T1000 (cell line): ENCODE measurements around the gene CLPTM1.
"Not testable (repeated sequence)": the region's sequence is repeated elsewhere in the genome, so short reads cannot be mapped to it uniquely, and the experiment has no call there.

Experiments used
- DNase-seq: peaks from one replicate; lab custom pipeline; 2025; ENCODE audit warnings: mixed read lengths; lab: John Stamatoyannopoulos, UW

CLPTM1 gene

DNA sequence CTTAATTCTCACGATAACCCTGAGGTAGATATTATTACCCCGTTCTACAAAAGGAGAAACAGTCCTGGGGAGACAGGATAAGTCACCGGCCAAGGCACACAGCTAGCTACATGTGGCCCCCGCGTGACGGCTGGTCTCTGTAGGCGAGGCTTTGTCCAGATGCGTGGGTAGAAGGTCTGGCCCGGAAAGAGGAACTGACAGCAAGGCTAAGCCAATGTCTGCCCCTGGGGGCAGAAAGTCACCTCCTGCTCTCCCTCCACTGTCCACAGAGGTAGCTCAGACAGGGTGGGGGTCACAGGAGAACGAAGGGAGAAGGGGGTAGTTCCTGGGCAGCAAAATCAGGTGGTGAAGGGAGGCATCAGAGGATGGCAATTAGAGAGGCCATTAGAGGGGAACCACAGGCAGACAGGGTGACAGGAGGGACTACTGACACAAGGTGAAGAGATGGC is 11.4 kb upstream of the CLPTM1 start:
- DNase-seq, result no peak

DNA sequence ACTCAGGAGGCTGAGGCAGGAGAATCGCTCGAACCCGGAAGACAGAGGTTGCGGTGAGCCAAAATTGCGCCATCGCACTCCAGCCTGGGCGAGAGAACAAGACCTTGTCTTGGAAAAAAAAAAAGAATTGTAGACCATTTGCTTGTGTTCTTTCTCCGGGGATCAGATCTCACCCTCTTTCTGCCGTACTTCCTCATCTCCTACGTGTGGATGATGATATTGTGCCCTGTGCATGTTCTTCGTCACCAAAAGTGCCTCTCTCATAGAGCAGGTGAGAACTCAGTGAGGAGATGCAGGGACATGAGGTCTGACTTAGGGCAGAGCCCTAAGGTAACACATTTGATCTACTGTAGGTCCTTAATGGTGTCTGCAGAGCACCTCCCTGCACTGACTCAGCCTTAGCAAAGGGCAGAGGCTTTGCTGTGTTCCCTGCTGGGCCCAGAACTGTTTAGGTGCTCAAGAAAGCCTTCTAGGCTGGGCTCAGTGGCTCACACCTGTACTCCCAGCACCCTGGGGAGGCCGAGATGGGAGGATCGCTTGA is 8.1 kb upstream of the CLPTM1 start:
- no peak for DNase-seq

DNA sequence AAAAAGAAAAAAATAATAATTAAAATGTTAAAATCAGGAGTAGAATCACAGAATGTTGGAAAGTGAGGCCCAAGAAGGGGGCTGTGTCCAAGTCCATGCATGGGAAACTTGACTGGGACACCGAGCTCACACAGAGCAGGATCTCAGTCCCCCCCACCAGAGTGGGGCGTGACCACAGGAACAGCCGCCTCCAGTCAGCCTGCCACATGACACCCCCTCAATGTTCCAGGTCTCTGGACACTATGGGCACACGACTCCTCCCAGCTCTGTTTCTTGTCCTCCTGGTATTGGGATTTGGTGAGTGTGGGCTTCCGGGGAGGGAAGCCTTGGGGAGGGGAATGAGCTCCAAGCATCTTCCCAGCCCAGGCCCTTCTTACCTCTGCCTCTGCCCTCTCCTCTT is 6.9 kb upstream of the CLPTM1 start:
- no peak for DNase-seq

DNA sequence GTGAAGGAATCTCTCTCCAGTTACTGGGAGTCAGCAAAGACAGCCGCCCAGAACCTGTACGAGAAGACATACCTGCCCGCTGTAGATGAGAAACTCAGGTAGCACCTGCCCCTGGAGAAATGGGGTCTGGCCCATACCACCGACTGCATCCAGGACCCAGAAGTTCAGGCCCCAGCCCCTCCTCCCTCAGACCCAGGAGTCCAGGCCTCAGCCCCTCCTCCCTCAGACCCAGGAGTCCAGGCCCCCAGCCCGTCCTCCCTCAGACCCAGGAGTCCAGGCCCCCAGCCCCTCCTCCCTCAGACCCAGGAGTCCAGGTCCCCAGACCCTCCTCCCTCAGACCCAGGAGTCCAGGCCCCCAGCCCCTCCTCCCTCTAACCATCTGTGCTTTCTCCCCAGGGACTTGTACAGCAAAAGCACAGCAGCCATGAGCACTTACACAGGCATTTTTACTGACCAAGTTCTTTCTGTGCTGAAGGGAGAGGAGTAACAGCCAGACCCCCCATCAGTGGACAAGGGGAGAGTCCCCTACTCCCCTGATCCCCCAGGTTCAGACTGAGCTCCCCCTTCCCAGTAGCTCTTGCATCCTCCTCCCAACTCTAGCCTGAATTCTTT is 6.3 kb upstream of the CLPTM1 start:
- no peak for DNase-seq

DNA sequence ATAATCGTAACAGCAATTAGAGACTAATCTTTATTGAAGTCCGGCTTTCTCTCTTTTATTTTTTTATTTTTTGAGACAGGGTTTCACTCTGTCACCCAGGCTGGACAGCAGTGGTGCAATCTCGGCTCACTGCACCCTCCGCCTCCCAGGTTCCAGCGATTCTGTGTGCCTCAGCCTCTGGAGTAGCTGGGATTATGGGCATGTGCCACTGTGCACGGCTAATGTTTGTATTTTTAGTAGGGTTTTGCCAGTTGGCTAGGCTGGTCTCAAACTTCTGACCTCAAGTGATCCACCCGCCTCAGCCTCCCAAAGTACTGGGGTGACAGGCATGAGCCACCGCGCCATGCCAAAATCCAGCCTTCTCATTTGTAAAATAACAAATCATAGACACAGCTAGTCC is 5.6 kb upstream of the CLPTM1 start:
- DNase-seq, result no peak

DNA sequence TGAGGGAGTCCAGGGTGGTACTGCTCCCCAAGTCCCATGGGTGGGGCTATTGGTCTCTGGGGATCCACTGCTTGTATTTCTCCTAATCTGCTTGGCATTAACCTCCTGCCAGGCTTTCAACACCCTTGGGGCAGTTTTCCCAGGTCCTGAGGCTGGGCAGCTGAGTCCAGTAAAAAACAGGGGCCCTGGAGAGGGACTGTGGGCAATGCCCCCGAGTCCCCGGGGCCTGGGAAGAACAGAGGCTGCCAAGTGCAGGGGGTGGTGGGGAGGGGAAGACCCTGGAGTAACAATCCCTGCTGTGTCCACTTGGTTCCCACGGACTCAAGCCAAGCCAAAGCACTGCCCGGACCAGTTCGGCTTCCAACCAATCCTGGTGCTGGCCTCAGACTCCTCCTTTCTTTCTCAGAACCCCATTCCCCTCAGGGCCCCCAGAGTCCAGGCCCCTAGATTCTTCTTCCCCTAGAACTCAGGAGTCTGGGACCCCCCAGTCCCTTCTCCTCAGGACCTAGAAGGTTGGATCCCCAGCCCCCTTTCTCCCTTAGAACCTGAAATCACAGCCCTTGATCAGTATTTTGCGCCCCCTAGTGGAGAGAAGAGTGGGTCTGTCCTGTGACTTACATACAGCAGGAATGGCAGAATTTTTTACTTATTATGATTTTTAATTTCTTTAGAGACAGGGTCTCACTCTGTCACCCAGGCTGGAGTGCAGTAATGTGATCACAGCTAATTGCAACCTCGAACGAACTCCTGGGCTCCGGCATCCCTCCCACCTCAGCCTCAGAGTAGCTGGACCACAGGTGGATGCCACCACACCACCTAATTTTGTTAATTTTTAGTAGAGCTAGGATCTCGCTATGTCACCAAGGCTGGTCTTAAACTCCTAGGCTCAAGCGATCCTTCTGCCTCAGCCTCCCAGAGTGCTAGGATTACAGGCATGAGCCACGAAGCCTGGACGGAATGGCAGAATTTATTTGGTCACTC is 3.7 kb upstream of the CLPTM1 start:
- DNase-seq, result peak; percentile 14

DNA sequence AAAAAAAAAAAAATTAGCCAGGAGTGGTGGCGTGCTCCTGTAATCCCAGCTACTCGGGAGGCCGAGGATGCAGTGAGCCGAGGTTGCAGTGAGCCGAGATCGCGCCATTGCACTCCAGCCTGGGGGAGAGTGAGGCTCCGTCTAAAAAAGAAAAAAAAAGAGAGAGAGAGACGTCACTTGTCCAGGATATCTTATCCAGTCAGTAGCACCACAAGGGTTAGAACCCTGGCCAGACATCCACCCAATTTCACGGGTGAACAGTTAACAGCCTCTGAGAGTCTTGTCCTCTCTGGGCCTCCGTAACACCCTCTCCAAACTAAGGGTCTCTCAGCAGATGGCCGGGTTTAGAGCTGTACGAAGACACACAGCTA is 917 bp upstream of the CLPTM1 start:
- no peak for DNase-seq

DNA sequence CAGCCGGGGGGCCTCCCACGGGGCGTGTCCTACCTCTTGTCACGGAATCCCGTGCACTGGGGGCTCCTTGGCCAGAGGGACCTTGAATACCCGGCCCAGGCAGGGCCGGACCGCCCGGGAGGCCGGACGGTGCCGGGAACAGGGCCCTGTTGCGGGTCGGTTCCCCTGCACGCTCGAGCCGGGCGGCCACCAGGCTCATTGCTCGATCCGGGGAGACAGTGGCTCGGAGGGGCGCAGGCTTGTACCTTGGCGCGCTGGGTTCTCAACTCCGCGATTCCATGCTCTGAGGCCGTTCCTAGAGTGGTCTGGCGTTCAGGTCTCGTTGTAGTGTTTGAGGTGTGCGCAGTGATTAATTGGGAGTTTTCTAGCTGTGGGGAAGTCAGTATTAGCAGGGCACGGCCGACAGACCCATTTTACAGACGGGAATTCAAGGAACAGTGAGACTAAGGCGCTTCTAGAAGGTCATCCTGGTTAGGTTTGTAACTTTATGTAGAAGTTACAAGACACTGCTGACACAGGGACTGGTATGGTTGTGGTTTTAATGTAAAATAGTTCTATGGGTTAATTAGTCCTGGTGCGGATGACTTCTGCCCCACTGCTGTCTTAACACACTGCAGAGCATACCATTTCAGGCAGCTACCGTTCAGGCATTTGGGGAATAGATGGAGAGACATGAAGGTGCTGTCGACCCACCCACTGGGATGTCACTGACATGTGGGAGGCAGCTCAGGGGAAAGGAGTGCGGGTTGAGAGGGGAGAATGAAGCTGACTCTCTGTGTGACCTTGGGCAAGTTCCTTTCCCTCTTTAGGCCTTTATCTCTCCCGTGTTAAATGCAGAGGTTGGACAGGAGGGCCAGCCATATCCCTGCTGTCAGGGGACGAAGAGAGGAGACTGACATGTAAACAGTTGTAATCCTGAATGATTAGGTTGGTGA is 592 bp downstream of the CLPTM1 start:
- DNase-seq, result no peak

DNA sequence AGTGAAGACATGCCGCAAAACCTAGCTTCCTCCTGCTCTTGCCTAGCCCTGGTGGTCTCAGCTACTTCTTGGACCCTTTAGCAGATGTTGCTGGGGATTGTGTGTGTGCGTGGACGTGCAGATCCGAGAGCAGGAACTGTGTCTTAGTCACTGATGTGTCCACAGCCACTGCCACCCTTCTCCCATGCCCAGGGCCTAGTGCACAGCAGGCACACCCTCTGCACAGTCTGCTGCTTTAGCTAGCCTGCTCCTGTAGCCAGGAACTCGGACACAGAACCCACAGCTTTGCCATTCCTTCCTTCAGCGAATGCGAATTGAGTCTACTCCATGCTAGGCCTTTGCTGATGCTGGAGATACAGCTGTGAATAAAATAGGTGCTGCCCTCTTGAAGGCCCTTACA is 2.3 kb downstream of the CLPTM1 start:
- no peak for DNase-seq

DNA sequence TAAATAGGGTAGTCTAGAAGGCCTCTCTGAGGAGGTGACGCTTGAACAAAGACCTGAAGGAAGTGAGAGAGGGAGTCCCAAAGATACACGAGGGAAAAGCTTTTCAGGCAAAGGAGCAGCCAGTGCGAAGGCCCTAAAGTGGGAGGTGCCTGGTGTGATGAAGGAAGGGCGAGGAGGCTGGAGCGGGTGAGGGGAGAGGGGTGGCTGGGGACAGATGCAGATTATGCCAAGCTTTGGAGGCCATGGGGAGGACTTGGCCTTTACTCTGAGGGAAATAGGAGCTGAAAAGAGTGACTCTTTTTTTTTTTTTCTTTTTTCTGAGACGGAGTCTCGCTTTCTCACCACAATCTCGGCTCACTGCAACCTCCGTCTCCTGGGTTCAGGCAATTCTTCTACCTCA is 2.9 kb downstream of the CLPTM1 start:
- no peak for DNase-seq

DNA sequence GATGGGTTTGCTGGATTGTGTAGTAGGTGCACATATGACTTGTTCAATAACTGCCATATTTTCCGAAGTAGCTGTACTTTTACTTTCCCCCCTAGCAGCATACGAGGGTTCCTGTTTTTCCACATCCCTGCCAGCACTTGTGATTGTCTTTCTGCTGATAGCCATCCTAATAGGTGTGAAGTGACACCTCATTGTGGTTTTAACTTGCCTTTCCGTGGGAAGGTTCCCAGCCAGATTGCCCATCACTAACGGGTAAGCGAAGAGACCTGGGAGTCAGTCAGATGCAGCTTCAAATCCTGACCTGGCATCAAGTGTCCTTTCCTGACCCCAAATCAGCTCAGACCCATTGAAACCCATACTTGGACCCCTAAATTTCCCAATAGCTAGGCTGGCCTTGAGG is 4.5 kb downstream of the CLPTM1 start:
- no peak for DNase-seq

DNA sequence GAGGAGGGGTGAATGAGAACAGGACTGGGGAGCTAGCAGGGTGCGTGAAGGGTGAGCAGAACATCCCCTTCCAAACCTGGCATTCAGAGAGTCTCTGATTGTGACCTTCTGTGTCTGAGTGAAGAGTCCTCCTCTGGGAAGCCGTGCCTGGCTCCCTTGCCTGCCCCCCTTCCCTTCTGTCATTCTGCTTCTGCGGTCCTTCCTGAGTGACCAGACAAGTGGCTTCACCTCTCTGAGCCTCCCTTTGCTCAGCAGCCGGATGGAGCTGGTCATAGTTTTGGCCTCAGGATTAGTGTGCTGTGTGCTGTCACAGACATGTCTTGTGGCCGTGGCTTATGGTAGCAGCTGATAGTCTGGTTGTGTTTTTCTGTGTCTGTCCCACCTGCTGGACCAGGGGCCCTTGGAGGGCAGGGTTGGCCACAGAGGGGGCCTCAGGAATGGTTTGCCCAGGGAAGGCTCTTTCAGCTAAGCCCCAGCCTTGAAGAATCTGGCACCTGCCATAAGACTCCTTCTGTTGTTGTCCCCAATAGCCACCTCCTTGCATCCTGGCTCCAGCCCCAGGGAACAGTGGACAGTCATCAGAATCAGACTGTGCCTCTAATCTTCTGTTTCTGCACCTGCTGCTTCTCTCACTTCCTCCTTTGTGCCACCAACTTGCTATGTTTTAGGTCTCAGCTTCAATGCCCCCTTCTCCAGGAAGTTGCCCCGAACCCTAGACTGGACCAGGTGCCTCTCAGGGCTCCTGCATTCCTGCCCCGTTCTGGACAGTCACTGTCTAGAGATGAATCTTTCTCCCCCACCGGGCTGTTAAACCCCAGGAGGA is 5.9 kb downstream of the CLPTM1 start:
- no peak for DNase-seq

DNA sequence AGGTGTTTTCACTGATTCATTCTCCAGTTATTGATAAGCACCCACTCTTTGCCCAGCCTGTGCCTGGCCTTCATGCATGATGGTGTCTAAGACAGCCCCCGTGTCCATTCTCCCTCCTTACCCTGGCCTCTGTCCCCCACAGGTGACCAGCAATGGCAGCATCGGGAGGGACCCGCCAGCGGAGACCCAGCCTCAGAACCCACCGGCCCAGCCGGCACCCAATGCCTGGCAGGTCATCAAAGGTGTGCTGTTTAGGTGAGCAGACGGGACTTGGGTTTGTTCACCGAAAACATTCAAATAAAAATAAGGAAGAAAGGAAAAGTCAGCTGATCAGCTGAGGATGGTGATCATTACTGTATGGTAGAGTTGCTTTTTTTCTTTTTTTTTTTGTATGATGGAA is 6.6 kb downstream of the CLPTM1 start:
- DNase-seq, result no peak

DNA sequence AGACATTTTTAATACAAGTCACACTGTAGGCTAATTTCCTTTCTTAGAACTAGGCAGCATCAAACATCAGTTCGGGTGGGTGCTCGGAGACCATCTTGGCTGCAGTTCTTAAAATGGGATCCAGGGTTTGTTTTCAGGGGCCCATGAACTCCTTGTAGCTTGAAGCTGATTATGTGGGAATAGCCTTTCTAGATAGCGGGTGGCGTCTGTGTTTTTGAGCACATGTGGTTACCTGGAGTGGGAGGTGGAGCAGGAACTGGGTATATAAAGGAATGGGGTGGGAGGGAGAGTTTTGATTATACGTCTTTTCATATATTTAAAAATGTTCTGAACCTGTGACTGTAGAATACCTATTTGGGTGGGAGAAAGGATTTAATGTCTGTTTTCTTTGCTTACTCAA is 12.9 kb downstream of the CLPTM1 start:
- DNase-seq, result no peak

DNA sequence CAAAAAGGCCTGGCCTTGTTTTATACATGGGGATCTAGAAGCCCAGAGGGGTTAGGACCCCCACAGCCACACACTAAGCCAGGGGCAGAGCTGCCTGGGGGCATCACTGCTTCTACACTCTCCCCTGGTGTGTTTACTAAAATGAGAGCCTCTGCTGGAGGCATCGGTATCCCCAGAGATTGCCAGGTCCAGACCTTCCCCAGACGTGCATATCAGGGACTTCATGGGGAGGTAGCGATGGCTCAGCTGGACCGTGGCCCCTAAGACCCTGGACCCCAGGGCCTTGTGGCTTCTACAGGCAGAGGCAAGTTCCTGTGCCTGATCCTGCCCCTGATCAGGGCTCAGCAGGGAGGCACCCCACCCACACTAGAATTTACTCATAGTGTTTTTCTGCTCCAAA is 13.5 kb downstream of the CLPTM1 start:
- DNase-seq, result no peak

DNA sequence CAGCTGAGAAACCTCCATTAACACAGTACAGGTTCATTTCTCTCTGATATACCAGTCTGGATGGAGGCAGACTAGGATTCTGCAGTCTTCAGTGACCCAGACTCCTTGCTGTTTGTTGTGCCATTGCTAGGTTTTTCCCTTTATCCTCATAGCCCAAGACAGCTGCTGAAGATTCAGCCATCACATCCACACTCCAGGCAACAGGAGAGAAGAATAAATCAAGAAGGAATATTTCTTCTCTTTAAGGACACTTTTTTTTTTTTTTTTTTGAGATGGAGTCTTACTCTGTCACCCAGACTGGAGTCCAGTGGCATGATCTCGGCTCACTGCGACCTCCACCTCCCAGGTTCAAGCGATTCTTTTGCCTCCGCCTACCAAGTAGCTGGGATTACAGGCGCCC is 14.3 kb downstream of the CLPTM1 start:
- no peak for DNase-seq

DNA sequence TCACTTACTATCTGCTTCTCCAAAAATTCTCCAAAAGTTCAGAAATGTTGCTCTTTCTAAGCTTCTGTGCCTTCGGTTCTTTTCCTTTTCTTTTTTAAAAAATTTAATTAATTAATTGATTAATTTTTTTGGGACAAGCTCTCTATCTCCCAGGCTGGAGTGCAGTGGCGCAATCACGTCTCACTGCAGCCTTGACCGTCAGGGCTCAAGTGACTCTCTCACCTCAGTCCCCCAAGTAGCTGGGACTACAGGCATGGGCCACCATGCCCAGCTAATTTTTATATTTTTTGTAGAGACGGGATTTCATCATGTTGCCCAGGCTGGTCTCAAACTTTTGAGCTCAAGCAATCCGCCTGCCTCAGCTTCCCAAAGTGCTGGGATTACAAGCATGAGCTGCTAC is 16.3 kb downstream of the CLPTM1 start:
- DNase-seq, result not testable (repeated sequence)

DNA sequence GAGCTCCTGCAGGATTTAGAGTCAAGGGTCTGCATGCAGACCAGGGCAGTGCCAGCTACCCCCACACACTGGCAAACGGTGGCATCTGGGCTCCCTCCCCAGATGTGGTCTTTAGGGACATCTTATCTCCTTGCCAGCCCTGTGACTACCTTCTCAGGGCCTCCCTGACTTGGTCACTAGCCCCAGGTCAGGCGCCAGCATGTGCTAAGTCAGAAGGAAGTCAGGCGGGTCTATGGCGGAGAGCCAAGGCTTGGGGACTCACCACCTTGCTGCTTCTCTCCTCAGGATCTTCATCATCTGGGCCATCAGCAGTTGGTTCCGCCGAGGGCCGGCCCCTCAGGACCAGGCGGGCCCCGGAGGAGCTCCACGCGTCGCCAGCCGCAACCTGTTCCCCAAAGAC is 17.6 kb downstream of the CLPTM1 start:
- no peak for DNase-seq

DNA sequence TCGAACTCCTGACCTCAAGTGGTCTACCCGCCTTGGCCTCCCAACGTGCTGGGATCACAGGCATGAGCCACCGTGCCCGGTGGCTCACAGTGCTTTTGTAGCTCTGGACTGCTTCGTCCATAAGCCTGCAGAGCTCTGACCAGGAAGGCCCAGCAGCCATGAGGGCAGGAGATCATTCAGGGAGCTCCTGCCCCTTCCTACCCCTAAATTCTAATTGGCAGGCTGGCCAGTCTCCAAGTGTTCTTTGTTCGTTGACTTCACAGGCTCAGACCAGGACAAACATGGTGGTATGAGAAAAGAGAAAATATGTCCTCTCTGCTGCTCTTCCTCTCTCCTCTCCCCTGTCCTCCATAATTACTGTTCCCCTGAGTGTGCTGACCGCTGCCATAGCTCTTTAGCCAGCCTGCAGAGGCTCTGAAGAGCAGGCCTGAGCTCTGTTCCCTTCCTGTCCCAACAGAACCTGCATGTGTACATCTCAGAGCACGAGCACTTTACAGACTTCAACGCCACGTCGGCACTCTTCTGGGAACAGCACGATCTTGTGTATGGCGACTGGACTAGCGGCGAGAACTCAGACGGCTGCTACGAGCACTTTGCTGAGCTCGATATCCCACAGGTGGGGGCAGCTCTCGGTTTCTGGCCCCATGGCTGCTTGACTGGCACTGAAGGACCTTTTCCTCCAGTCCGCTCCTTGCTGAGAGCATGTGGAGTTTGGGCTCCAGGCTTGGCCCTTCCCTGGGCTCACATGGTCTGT is 19.0 kb downstream of the CLPTM1 start:
- no peak for DNase-seq

DNA sequence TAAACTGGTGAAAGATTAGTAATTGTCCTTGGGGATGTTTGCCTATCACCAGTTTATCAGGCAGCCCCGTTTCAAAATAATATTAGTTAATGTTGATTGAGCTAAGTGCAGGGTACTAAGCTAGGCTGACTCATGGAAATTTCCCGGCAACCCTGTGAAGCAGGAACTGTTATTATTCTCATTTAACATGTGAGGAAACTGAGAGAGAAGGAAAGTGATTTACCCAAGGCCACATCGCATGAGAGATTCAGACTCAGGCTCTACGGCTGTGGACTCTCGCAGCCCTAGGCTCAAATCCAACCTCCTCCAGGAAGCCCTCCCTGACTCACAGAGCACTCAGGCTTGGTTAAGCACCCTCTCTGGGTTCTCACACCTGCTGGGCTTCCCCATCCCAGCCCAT is 19.7 kb downstream of the CLPTM1 start:
- DNase-seq, result no peak

DNA sequence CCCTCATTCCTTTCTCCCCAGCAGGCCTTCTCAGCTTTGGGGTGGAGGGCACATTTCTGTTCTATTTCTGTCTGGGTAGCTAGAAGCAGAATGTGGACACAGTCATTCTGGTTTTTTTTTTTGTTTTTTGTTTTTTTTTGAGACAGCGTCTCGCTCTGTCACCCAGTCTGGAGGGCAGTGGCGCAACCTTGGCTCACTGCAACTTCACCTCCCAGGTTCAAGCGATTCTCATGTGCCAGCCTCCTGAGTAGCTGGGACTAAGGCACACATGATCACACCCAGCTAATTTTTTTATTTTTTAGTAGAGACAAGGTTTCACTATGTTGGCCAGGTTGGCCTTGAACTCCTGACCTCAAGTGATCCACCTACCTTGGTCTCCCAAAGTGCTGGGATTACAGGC is 20.3 kb downstream of the CLPTM1 start:
- no peak for DNase-seq
